HG02798 (cell line): ENCODE measurements around the gene SACS.
"Not testable (repeated sequence)": the region's sequence is repeated elsewhere in the genome, so short reads cannot be mapped to it uniquely, and the experiment has no call there.

Experiments used
- ATAC-seq: cut with Tn5 transposase; IDR thresholded peaks from one replicate; pipeline ENCODE4 v1.9.1; 2021; ENCODE audit warnings: mild to moderate bottlenecking; ENCODE audit not compliant: unreplicated experiment, poor library complexity

SACS gene

DNA sequence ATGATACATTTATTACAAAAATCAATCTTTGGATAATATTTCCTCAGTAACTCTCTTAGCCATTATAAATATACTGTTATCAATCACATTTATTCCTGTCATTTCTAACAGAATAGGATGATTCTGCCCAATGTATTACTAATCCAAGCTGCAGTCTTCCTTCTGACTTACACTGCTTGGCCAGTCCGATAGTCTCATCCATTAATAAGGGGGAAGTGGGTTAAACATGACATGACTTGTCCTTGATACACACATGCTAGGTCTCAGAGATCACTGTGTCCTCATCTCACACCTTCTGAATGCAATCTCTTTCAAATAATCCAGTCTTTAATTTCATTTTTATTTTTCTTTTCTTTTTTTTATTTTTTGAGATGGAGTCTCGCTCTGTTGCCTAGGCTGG is 18.8 kb downstream of the SACS start:
- no peak for ATAC-seq

DNA sequence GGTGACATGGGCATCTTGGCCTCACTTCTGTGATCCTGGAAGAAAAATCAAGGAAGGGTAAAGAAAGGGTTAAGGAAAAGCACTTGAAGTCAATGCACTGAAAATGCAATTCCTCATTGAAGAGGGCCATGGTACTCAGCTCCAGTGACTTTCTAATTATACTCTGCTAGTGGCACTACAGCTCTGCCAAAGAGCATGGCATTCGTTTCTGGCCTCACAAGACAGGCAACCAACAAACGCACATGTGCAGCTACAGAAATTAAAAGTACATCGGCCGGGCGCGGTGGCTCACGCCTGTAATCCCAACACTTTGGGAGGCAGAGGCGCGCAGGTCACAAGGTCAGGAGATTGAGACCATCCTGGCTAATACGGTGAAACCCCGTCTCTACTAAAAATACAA is 21.8 kb downstream of the SACS start:
- no peak for ATAC-seq

DNA sequence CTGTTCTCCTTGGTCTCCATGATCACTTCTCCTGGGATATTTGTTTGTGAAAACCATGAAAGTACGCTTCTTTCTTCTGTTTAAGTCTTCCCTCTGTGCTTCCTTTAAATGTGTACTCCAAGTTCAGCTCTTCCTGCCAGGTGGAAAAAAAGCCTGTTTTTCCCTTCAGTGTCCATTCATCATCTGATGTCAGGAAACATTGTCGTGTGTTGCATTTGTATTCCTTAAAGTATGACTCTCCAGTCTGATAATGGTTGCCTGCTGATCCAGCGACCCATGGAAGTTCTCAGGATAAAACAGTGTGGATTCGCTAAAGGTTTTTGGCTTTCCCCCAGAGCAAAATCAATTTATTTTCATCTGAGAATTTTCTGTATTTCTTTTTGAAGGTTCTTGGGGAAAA is 22.3 kb downstream of the SACS start:
- ATAC-seq = no peak

DNA sequence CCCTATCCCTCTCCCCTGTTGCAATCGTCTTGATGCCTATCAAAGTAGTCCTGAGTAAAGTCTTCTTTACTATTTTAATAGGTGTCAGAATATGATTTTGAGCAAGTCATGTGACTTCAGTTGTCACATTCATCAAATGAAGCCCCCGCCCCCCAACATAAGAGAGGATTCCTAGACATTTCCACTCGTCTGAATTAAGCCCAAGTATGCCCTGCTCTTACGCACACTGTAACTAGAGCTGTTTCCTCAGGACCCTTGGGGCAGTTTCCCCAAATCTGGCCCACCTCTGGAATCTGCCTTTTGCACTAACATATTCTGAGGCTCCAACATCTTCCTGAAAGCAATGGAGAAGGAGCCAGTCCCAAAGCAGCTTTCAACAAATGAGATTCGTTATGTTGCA is 25.5 kb downstream of the SACS start:
- no peak for ATAC-seq

DNA sequence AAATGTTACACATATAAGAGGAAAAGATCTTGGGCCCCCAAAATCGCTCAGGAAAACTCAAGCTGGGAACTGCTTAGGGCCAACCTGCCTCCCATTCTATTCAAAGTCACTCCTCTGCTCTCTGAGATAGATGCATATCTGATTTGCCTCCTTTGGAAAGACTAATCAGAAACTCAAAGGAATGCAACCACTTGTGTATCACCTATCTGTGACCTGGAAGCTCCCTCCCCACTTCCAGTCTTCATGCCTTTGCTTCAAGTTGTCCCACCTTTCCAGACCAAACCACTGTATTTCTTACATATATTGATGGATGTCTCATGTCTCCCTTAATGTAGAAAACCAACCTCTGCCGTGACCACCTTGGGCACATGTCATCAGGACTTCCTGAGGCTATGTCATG is 32.3 kb downstream of the SACS start:
- not testable (repeated sequence) for ATAC-seq

DNA sequence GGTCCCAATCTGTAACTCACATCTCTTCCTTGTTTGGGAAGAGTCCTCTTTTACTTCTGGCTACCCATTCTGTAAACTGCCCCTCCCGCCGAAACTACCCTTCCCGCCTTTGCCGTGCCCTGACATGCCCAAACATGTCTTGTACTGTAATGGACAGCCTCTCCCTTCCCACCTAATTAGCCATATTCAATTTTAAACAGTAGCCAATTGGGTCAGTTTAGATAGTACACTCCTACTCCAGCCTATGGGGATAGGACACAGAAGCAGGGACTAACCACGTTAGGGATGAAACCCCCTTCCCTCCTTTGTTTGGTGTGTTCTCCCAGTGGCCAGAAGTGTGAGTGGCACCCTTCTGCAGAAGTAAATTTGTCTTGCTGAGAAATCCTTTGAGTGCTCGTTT is 34.2 kb downstream of the SACS start:
- ATAC-seq = no peak

DNA sequence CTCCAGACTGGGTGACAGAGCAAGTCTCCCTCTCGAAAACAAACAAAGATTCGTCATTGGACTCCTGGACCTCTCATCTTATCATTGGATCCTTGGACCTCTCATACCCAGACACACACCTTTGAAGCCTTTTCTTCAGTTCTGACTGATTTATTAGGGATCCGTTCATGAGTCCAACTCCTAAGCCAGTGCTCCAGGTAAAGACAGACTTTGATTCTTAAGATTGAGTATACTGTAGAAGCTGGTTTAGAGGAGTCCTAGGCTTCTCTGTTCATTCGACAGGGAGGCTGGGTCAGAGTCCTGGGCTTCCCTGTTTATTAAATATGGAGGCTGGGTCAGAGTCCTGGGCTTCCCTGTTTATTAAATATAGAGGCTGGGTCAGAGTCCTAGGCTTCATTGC is 38.7 kb downstream of the SACS start:
- no peak for ATAC-seq

DNA sequence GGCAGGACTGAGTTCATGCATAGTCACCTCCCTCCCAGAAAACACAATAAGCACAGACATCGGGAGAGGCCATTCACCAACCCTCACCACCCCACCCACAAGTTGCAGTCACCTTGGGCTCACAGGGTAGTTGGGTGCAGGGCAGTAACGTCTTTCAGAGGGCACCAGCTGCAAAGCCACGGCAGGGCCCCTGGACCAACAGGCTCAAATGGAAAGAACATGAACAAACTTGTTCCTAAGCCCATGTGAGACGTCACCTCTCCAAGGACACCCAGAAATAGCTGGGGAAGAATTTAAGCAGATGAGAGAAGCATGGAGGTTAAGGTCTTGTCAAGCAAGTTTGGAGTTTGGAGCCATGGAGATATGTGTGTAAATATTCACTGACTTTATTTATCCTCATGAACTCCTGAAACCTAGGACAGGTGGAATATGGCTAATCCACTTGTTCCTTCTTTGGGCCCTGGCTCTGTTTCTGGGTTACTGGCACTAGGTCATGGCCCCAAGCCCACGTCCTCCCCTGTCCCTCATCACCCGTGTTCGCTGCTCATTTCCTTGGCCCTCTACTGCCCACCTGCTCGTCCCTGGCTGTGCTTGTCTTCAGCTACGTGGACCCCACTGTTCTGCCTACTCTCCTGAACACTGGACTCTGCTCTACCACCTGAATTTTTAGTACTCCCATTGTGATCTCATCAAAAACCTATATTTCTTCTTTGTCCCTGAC is 40.4 kb downstream of the SACS start:
- ATAC-seq = no peak

DNA sequence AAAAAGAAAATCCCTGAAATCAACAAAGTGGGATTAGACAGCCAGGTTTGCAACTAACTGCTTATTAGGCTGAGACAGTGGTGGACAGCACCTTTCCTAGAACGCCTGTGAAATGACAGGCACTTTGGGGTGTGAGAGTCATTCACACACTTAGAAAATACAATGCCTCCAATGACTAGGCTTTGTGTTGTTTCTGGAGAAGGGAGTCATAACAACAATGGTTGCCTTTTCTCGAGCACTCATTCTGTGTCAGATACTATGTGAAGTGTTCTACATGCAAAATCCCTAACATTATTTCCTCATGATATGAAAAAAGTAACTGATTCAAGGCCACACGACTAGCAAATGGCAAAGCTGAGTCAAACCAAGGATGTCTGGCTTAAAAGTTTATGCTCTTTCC is 41.2 kb downstream of the SACS start:
- ATAC-seq = no peak

DNA sequence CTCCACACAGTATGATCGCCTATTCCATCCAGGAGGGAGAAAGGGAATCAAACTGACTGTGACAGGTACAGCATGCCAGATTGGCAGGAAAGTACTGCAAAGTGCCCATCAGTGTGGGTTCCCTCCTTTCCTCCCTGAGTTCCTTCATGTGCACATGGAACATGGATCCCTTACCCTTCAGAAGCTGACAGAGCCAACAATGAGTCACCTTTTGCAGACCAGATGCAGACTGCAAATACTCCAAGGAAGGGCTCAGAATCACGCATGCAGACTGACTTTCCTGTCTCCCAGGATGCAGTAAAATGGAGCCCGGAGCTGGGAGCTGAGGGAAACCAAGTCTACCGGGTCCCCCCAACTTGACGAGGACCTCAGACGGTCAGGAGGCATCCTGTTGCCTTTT is 41.8 kb downstream of the SACS start:
- ATAC-seq = no peak

DNA sequence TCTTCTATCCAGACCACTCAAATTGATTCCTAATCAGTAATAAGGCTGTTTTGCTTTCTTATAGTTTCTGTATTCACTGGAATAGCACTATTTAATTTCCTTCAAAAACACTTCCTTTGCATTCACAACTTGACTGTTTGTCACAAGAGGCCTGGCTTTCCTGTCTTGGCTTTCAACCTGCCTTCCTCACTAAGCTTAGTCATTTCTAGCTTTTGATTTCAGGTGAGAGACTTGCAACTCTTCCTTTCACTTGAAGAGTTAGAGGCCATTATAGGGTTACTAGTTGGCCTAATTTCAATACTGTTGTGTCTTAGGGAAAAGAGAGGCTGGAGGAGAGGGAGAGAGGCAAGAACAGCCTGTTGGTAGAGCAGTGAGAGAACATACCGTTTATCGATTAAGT is 47.0 kb downstream of the SACS start:
- peak; percentile 61 for ATAC-seq

DNA sequence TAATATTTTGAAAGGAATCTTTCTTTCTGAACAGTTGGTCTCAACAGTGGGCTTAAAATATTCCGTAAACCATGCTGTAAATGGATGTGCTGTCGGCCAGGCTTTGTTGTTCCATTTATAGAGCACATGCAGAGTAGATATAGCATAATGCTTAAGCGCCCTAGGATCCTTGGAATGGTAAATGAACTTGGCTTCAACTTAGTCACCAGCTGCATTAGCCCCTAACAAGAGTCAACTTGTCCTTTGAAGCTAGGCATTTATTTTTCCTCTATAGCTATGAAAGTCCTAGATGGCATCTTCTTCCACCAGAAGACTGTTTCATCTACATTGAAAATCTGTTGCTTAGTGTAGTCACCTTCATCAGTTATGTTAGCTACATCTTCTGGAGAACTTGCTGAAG is 47.6 kb downstream of the SACS start:
- no peak for ATAC-seq

DNA sequence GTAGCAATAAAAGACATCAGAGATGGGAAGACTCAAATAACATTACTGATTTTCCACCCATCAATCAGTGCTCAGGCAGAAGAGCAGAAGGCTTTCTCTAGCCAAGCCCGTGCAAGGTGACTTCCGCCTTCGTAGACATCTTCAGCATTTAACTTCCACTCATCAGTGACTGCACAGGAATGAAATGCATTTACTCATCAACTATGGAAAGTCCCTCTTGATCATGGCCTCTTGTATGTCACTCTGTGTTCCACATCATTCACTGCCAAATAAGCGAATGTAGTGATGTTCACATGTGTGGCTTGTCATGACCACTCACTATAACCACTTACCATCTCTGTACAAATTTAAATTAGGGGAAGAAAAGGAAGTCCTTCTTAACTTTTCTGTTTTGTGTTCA is 49.4 kb downstream of the SACS start:
- ATAC-seq = peak; percentile 89

DNA sequence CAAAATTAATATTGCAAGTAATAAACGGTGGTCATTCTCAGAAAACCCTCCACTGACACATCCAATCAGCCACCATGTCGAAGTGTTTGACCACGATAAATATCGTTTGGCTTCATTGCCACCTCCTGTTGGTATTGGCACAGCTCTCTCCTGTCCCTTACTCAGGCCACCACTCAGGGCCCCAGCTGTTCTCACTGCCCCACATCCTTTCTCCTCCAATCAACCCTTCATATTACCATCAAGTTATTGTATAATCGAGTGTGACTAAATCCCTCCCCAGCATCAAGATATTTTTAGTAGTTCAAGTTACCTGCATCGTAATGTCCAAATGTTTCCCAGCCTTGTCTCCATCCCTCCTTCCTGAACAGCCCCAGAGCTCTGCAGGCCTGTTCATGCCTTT is 50.4 kb downstream of the SACS start:
- ATAC-seq = no peak

DNA sequence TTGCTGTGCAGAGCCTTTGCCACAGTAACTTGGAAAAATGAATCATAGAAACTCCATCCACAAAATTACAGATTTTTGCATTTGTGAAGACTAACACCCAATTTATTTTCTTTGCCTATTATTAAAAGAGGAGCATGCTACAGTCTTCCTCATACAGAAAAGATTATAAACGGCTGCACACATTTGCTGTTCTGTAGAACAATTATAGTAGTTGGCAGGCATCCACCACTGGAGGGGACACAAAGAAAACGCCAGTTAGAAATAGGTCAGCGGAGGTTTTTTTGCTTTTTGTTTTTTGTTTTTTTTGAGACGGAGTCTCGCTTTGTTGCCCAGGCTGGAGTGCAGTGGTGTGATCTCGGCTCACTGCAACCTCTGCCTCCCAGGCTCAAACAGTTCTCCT is 51.6 kb downstream of the SACS start:
- no peak for ATAC-seq

DNA sequence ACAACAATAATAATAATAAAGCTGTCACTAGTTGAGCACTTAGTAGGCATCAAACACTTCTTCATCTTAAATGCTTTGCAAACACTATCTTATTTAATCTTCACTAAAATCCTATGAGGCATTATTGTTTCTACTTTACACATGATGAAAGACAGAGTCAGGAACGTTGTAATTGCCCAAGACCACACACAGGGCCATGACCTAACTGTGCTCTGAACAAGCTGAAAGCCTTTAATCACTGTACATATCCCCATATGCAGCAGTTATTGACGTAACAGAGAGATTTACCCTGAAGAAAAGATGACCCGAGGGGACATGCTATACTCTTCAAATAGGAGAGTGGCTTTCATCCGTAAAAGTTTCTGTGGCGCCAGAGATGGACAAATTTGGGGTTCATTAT is 53.0 kb downstream of the SACS start:
- ATAC-seq = no peak

DNA sequence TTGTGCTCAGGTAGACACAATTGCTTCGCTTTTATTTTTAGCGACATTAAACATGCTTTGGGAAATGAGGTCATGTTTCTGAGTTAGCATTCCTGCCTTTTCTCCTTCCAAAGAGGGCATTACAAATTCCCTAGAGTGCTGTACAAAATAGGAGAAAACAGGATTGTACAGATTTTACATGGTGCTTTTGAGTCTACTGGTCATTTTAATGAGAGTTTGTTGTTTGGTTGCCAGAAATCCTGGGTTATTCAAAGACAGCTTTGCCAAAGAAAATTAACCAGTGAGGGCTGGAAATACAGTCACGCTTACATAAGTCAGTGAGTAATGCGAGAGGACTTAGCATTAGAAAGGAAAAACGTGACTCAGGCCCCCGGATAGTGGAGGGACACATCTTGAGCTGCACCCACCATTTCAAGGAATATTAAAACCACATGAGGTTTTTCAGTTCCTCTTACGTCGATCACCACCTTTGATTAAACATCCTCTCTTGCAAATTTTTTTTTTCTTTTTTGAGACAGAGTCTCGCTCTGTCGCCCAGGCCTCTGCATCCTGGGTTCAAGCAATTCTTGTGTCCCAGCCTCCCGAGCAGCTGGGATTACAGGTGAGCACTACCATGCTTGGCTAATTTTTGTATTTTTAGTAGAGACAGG is 55.4 kb downstream of the SACS start:
- ATAC-seq = no peak

DNA sequence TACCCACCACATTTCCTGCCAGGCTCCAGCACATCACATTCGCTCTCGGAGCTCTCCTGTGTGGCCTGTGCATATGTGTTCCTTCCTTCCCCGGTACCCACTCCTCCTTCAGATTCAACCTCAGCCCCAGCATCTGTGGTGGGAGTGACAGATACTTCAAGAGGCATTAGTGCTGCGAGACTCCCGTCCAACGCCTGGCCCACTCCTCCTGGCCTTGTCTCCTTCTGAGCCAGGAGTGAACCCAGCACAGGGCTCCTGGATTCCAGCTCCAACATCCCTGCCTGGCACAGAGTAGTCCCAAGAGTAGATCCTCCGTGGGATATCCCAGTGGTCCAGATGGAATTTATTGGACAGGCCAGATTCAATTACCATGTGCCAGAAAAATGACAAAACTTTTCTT is 55.9 kb downstream of the SACS start:
- ATAC-seq = no peak

DNA sequence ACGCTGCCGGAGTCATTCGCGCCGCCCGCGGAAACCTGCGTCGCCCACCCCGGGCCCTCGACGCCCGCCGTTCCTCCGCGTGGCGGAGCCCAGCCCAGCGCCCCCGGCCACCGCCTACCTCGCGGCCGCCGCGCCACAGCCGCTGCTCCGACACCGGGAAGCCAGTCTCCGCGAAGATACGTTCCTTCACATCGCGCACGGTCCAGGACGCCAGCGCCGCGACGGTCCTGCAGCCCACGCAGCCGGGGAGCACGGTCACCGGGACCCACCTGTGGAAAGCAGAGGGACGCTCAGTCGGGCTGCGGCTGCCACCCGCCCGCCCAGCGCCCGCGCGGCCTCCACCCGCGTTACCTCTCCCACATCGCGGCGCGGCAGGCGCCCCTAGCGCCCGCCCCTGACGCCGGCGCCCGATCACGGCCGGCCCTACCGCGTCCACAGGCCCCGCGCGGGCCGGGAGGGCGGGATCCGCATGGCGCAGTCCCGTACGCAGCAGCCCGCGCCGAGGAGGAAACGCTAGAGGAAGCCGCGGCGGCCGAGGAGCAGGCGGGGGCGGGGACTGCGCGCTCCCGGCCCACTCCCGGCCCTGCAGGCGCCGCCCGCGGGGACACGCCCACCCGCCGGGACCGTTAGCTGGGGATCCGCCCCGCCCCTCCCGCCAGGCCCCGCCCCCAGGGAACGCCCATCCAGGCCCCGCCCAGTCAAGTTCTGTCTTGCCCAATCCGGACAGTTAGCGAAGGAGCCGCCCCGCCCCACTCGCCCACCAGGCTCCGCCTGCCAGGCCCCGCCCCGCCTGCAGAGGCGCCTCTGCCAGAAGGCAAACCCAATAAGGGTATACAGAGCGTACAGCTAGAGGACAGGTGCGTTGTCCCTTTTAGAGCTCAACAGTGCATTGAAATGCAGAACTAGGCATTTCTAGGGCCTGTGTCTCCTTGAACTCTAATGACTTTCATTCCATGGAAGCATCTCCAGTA is 58.2 kb downstream of the SACS start:
- peak; percentile 88 for ATAC-seq

DNA sequence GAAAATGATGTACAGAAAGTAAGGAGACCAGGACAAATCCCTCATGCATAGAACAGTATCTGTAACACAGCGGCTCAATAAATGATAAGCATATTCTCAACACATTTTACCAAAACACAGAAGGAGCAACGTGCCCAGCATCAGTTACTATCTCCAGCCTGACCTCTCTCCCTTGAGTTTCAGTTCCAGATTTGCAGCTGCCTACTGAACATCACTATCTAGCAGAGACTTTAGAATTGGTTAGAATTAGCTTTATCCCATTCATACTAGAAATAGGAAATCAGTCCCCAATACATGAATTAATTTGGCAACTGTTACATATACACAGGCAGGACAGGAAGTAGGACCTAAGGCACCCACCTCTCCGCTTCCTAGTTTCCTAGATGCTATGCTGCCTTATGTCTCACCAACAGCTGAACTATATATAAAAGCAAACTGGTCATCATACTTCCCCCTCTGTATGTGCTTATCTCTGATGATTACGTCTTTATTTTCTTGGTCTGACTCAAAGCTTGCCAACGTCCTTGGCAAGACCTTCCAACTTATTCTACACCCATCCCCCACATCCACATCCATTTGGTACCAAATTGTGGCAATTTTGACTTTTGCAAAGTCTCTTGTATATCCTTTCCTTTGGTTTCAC is 61.1 kb downstream of the SACS start:
- ATAC-seq = no peak

DNA sequence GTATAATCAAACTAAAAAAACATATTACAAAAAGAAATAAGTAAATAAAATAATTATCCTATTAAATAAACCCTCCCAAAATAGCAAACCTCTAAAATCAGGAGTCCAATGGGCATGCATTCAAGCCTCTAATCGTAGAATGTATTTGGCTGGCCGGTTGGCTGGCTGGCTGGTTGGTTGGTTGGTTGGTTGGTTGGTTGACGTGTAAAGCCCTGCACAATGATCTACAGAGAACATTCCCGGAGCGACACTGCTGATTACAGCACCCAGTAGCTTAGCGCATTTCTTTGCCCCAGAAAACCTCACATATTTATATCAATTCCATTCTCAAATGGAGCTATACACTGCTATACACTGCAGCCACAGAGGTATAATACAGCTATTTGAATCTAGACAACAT is 65.6 kb downstream of the SACS start:
- ATAC-seq = no peak
